GM11168 (cell line): ENCODE measurements around the gene PLXNA2.

Source experiments
- in situ Hi-C: fragments of 300-500 bp; cut with MboI; formaldehyde crosslinking; loops from one replicate; pipeline ENCODE4 v1.12.0; 2022; ENCODE audit warnings: low sequenced_read_pairs; ENCODE audit not compliant: unreplicated experiment

PLXNA2 gene

GRCh38 chr1:208039536-208040332 lies 204.4 kb downstream of the PLXNA2 start:
- in situ Hi-C loops, result no loop called here

- in situ Hi-C loops, result no loop called here
Measured at GRCh38 chr1:208038303-208038702, 205.9 kb downstream of the PLXNA2 start.

GRCh38 chr1:208036918-208037766 lies 207.0 kb downstream of the PLXNA2 start:
- in situ Hi-C loops, result no loop called here

- in situ Hi-C loops, result no loop called here
Measured at GRCh38 chr1:208036106-208036808, 207.9 kb downstream of the PLXNA2 start.

- in situ Hi-C loops, result no loop called here
Measured at GRCh38 chr1:208034135-208034534, 210.0 kb downstream of the PLXNA2 start.

GRCh38 chr1:208033236-208033635 lies 210.9 kb downstream of the PLXNA2 start:
- in situ Hi-C loops, result no loop called here

GRCh38 chr1:208031932-208032320 lies 212.3 kb downstream of the PLXNA2 start:
- in situ Hi-C loops, result no loop called here

- in situ Hi-C loops, result no loop called here
Measured at GRCh38 chr1:208031316-208031931, 212.8 kb downstream of the PLXNA2 start.

- in situ Hi-C loops, result no loop called here
Measured at GRCh38 chr1:208030288-208031091, 213.7 kb downstream of the PLXNA2 start.

GRCh38 chr1:208029381-208030287 lies 214.6 kb downstream of the PLXNA2 start:
- in situ Hi-C loops, result no loop called here

- in situ Hi-C loops, result no loop called here
Measured at GRCh38 chr1:208028526-208028925, 215.7 kb downstream of the PLXNA2 start.

- in situ Hi-C loops, result no loop called here
Measured at GRCh38 chr1:208027861-208028260, 216.3 kb downstream of the PLXNA2 start.

- in situ Hi-C loops, result no loop called here
Measured at GRCh38 chr1:208026880-208027438, 217.2 kb downstream of the PLXNA2 start.

GRCh38 chr1:208025031-208025430 lies 219.2 kb downstream of the PLXNA2 start:
- in situ Hi-C loops, result no loop called here

- in situ Hi-C loops, result loop anchor here (25.0 kb wide), 1 partner anchor 213 kb away; the partner anchor contains the start of gene PLXNA2
Measured at GRCh38 chr1:208024406-208024805, 219.8 kb downstream of the PLXNA2 start.

GRCh38 chr1:208019257-208019656 lies 224.9 kb downstream of the PLXNA2 start:
- in situ Hi-C loops, result loop anchor here (25.0 kb wide), 1 partner anchor 218 kb away; the partner anchor contains the start of gene PLXNA2

- in situ Hi-C loops, result loop anchor here (25.0 kb wide), 1 partner anchor 222 kb away; the partner anchor contains the start of gene PLXNA2
Measured at GRCh38 chr1:208015255-208015654, 228.9 kb downstream of the PLXNA2 start.

- in situ Hi-C loops, result loop anchor here (25.0 kb wide), 1 partner anchor 224 kb away; the partner anchor contains the start of gene PLXNA2
Measured at GRCh38 chr1:208013210-208013609, 231.0 kb downstream of the PLXNA2 start.
